Fibroblast of the aortic adventitia (primary cell): ENCODE data around the gene FBLN2. TPM values are rescaled to one million over a fixed set of nuclear protein-coding genes. Genes with fewer than 3 reads are reported as not detected.
A peak's percentile ranks its signal among the peaks of the same experiment; 100 is the strongest.

ENCODE experiments used
- DNase-seq: peaks from one replicate; pipeline ENCODE4 v3.0.0-alpha.2; 2010; ENCODE audit warnings: low read depth
- H3K4me3 ChIP-seq: 2 replicates; pipeline ENCODE4 v1.5.1; 2011; ENCODE audit warnings: low read depth, mild to moderate bottlenecking, control low read depth, low read length, moderate library complexity
- CTCF ChIP-seq: IDR thresholded peaks from 2 replicates; pipeline ENCODE4 v1.5.1; 2011; ENCODE audit warnings: mild to moderate bottlenecking, low read length, control low read depth, inconsistent platforms; ENCODE audit not compliant: insufficient read depth
- total RNA-seq: library from RNA; depleted of rRNA; stranded (reverse); fragments of >200 nt; gene quantifications from 2 replicates; pipeline ENCODE4 v1.2.3, GENCODE V29; 2012; ENCODE audit warnings: low replicate concordance

The FBLN2 gene
- total RNA-seq, 1 donor = 452 TPM

- H3K4me3 ChIP-seq = no peak overlapping the region
- TF ChIP-seq CTCF = no peak
- DNase-seq = peak; percentile 55
These were observed 22.9 kb upstream of the FBLN2 start for GRCh38 chr3:13525827-13526625.

GRCh38 chr3:13526626-13526949, 22.3 kb upstream of the FBLN2 start:
- no peak for TF ChIP-seq CTCF
- H3K4me3 ChIP-seq = no peak overlapping the region
- no peak for DNase-seq

GRCh38 chr3:13528217-13528867, 20.6 kb upstream of the FBLN2 start:
- DNase-seq = peak; percentile 60
- TF ChIP-seq CTCF = peak; percentile 70
- no peak overlapping the region for H3K4me3 ChIP-seq

- H3K4me3 ChIP-seq = no peak overlapping the region
- no peak for DNase-seq
- TF ChIP-seq CTCF = no peak
These were observed 19.5 kb upstream of the FBLN2 start for GRCh38 chr3:13529196-13530112.

- no peak overlapping the region for H3K4me3 ChIP-seq
- no peak for TF ChIP-seq CTCF
- no peak for DNase-seq
These were observed 18.5 kb upstream of the FBLN2 start for GRCh38 chr3:13530241-13531009.

GRCh38 chr3:13532085-13532484, 16.8 kb upstream of the FBLN2 start:
- peak; percentile 18 for TF ChIP-seq CTCF
- peak; percentile 74 for DNase-seq

More at GRCh38 chr3:13532085-13532484, 16.8 kb upstream of the FBLN2 start:
- no peak overlapping the region for H3K4me3 ChIP-seq
